GM23248 (cell line): ENCODE data around the gene METTL27. TPM values are rescaled to one million over a fixed set of nuclear protein-coding genes. Genes with fewer than 3 reads are reported as not detected.
"Not testable (repeated sequence)": the region's sequence is repeated elsewhere in the genome, so short reads cannot be mapped to it uniquely, and the experiment has no call there.

Experiments used
- DNase-seq: peaks from one replicate; pipeline ENCODE4 v3.0.0-alpha.2; 2015
- H2AFZ ChIP-seq: fragments of 200-600 bp; sonication (generic); 2 replicates; pipeline ENCODE4 v1.6.1; 2016; ENCODE audit warnings: antibody characterized with exemption
- H3F3A ChIP-seq: fragments of 200-600 bp; sonication (generic); 2 replicates; pipeline ENCODE4 v1.6.1; 2016; ENCODE audit warnings: mild to moderate bottlenecking, antibody characterized with exemption, mixed run types; ENCODE audit not compliant: insufficient read depth
- H3K27ac ChIP-seq: fragments of 200-600 bp; sonication (generic); 2 replicates; pipeline ENCODE4 v1.5.1; 2016; ENCODE audit warnings: mild to moderate bottlenecking
- H3K27me3 ChIP-seq: fragments of 200-600 bp; sonication (generic); replicated peaks from 2 replicates; pipeline ENCODE4 v1.6.1; 2016; ENCODE audit warnings: mild to moderate bottlenecking; ENCODE audit not compliant: insufficient read depth
- H3K36me3 ChIP-seq: fragments of 200-600 bp; sonication (generic); 2 replicates; pipeline ENCODE4 v1.6.1; 2016; ENCODE audit warnings: low read depth, mild to moderate bottlenecking
- H3K4me1 ChIP-seq: fragments of 200-600 bp; sonication (generic); 2 replicates; pipeline ENCODE4 v1.6.1; 2016; ENCODE audit warnings: mild to moderate bottlenecking; ENCODE audit not compliant: insufficient read depth
- H3K4me2 ChIP-seq: fragments of 200-600 bp; sonication (generic); one replicate; pipeline ENCODE4 v1.6.1; 2016; ENCODE audit warnings: mild to moderate bottlenecking; ENCODE audit not compliant: unreplicated experiment
- H3K4me3 ChIP-seq: fragments of 200-600 bp; sonication (generic); 2 replicates; pipeline ENCODE4 v1.5.1; 2016; ENCODE audit warnings: mild to moderate bottlenecking
- H3K79me2 ChIP-seq: fragments of 200-600 bp; sonication (generic); 2 replicates; pipeline ENCODE4 v1.6.1; 2016; ENCODE audit warnings: mild to moderate bottlenecking; ENCODE audit not compliant: insufficient read depth
- H3K9ac ChIP-seq: fragments of 200-600 bp; sonication (generic); 2 replicates; pipeline ENCODE4 v1.6.1; 2016; ENCODE audit warnings: mild to moderate bottlenecking
- H3K9me2 ChIP-seq: fragments of 200-600 bp; sonication (generic); 2 replicates; pipeline ENCODE4 v1.6.1; 2016; ENCODE audit warnings: mixed run types, mild to moderate bottlenecking, moderate library complexity; ENCODE audit not compliant: insufficient read depth
- H3K9me3 ChIP-seq: fragments of 200-600 bp; sonication (generic); one replicate; pipeline ENCODE4 v1.6.1; 2017; ENCODE audit warnings: low read depth
- H4K20me1 ChIP-seq: fragments of 200-600 bp; sonication (generic); 2 replicates; pipeline ENCODE4 v1.6.0; 2016; ENCODE audit not compliant: insufficient read depth
- EZH2 ChIP-seq: fragments of 200-600 bp; sonication (generic); IDR thresholded peaks from 2 replicates; pipeline ENCODE4 v1.6.1; 2018; ENCODE audit warnings: antibody characterized with exemption, mild to moderate bottlenecking; ENCODE audit not compliant: insufficient read depth, poor library complexity, severe bottlenecking
- EZH2phosphoT487 ChIP-seq: fragments of 200-600 bp; sonication (generic); IDR thresholded peaks from 2 replicates; pipeline ENCODE4 v1.6.1; 2018; ENCODE audit warnings: antibody characterized with exemption, moderate library complexity, mild to moderate bottlenecking, low read depth; ENCODE audit not compliant: insufficient read depth
- WGBS, 2 experiments: methylation state at CpG; one replicate each; pipeline ENCODE4 v1.1.6; 2015 to 2017; ENCODE audit warnings: low lambda C conversion rate in 2 of 2, low coverage in 1 of 2; ENCODE audit errors: missing lambda C conversion rate in 2 of 2; 5-methylcytosine and 5-hydroxymethylcytosine counted together
- in situ Hi-C: fragments of 300-500 bp; cut with MboI; formaldehyde crosslinking; loops from 2 replicates; pipeline ENCODE4 v1.15.0; 2020
- polyA plus RNA-seq: library from polyadenylated mRNA; unstranded; fragments of >200 nt; fragmentation: Nextera tagmentation; extraction: Ambion mirVana; gene quantifications from 2 replicates; pipeline ENCODE4 v1.2.1, GENCODE V29; 2016
- total RNA-seq: library from RNA; depleted of rRNA; stranded (reverse); fragments of >200 nt; shearing (Covaris generic); gene quantifications from 2 replicates; pipeline ENCODE4 v1.2.3, GENCODE V29; 2014

METTL27 gene
- total and polyA plus RNA-seq, 2 experiments from 2014 or later = 5.3 to 6.5 TPM

DNA sequence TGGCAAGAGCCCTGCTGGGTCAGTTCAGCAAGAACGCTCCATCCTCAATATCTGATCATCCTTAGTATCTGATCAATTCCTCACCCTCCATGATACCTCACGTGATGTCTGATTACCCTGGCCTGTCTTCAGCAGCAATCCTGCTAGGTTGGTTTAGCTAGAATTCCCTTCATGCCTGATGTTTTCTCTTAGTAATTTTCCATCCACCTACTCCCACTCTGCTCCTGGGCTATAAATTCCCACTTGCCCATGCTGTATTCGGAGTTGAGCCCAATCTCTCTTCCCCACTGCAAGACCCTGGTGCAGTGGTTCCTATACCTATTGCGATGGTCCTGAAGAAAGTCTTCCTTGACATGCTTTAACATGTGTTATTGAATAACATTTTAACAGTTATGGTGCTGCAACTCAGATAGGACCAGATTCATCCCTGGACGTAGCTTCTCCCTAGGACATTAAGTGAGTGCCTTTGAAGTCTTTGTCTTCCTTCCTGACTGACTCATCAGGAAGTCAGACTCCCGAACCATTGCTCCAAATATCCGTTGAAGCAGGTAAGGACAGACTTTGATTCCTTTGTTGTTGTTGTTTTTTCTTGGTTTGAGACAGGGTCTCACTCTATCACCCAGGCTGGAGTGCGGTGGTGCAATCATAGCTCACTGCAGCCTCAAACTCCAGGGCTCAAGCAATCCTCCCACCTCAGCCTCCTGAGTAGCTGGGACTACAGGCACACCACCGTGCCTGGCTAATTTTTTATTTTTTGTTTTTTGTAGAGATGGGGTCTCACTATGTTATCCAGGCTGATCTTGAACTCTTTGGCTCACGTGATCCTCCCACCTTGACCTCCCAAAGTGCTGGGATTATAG lies 42.8 kb downstream of the METTL27 start:
- Histone ChIP-seq H3K27me3 (no peaks in the 10 kb centered on the region), H3K79me2 (no peaks in the 10 kb centered on the region)
- TF ChIP-seq EZH2phosphoT487 (no peak), EZH2 (no peak)

GRCh38 chr7:73797176-73797575 lies 45.1 kb downstream of the METTL27 start:
- DNase-seq, H3F3A ChIP-seq, H3K27ac ChIP-seq, H2AFZ ChIP-seq, H3K4me3 ChIP-seq, H3K79me2 ChIP-seq, in situ Hi-C loops, H3K9me3 ChIP-seq, H3K4me2 ChIP-seq, H3K27me3 ChIP-seq, H3K36me3 ChIP-seq, H3K9ac ChIP-seq, H3K4me1 ChIP-seq, H3K9me2 ChIP-seq, H4K20me1 ChIP-seq: not testable (repeated sequence)
- 87% methylated on average over 14 of the region's 34 CpGs; no CpG with 5 or more reads in 1 of the 2 experiments for WGBS, 2 experiments

More for the DNA sequence above, 42.8 kb downstream of the METTL27 start:
- no peaks in the 10 kb centered on the region for H3K9me2 ChIP-seq
- whole genome bisulfite sequencing, 2 experiments = 77 to 79% methylated on average over 10 of the region's 10 CpGs
- in situ Hi-C loops = no loop called here
- H3K9me3 ChIP-seq = no peaks in the 10 kb centered on the region
- H3K4me1 ChIP-seq = no peaks in the 10 kb centered on the region
- H3K27ac ChIP-seq = no peak overlapping the region
- no peak overlapping the region for H3K4me3 ChIP-seq
- no peak overlapping the region for H3K9ac ChIP-seq
- DNase-seq = no peak
- H4K20me1 ChIP-seq = no peaks in the 10 kb centered on the region
- no peaks in the 10 kb centered on the region for H3F3A ChIP-seq
- no peak overlapping the region for H2AFZ ChIP-seq
- no peaks in the 10 kb centered on the region for H3K36me3 ChIP-seq
- no peak overlapping the region for H3K4me2 ChIP-seq

DNA sequence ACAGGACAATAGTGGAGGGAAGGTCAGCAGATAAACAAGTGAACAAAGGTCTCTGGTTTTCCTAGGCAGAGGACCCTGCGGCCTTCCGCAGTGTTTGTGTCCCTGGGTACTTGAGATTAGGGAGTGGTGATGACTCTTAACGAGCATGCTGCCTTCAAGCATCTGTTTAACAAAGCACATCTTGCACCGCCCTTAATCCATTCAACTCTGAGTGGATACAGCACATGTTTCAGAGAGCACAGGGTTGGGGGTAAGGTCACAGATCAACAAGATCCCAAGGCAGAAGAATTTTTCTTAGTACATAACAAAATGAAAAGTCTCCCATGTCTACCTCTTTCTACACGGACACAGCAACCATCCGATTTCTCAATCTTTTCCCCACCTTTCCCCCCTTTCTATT lies 45.7 kb downstream of the METTL27 start:
- DNase-seq, H3K36me3 ChIP-seq, H3K9me2 ChIP-seq, H2AFZ ChIP-seq, H4K20me1 ChIP-seq, H3K27ac ChIP-seq, H3K27me3 ChIP-seq, H3K79me2 ChIP-seq, H3K9me3 ChIP-seq, in situ Hi-C loops, H3K4me2 ChIP-seq, H3K9ac ChIP-seq, H3K4me1 ChIP-seq, H3K4me3 ChIP-seq, H3F3A ChIP-seq: not testable (repeated sequence)
- 65 to 79% methylated on average over 4 of the region's 6 CpGs for WGBS, 2 experiments

DNA sequence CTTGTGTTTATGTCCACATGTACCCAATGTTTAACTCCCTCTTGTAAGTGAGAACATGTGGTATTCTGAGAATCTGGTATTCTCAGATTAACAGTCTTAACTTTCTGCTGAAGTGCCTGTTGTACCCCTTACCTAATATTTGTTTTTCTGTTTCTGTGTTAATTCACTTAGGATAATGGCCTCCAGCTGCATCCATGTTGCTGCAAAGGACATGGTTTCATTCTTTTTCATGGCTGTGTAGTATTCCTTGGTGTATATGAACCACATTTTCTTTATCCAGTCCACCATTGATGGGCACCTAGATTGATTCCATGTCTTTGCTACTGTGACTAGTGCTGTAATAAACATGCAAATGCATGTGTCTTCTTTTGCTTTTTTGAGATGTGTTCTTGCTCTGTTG lies 47.1 kb downstream of the METTL27 start:
- H3K27ac ChIP-seq, H3K9me3 ChIP-seq, H4K20me1 ChIP-seq, H3K9ac ChIP-seq, H3F3A ChIP-seq, H3K4me1 ChIP-seq, DNase-seq, H3K9me2 ChIP-seq, H3K4me3 ChIP-seq, H3K4me2 ChIP-seq, H3K79me2 ChIP-seq, H2AFZ ChIP-seq, H3K27me3 ChIP-seq, in situ Hi-C loops, H3K36me3 ChIP-seq: not testable (repeated sequence)

DNA sequence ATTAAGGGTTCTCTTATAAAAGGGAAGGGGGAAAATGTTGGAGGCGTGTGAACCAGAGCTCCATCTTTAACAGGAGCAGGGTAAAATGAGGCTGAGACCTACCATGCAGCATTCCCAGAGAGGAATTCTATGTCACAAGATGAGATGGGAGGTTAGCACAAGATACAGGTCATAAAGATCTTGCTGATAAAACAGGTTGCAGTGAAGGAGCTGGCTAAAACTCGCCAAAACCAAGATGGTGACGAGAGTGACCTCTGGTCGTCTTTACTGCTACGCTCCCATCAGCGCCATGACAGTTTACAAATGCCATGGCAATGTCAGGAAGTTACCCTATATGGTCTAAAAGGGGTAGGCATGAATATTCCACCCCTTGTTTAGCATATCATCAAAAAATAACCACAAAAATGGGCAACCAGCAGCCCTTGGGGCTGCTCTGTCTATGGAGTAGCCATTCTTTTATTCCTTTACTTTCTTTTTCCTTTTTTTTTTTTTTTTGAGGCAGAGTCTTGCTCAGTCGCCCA lies 51.1 kb downstream of the METTL27 start:
- H3K27ac ChIP-seq, H3K4me2 ChIP-seq, H3F3A ChIP-seq, DNase-seq, H3K9me3 ChIP-seq, H3K27me3 ChIP-seq, H3K4me3 ChIP-seq, H3K79me2 ChIP-seq, H2AFZ ChIP-seq, H3K9ac ChIP-seq, H3K9me2 ChIP-seq, H3K4me1 ChIP-seq, H4K20me1 ChIP-seq, H3K36me3 ChIP-seq, in situ Hi-C loops: not testable (repeated sequence)
- WGBS, 2 experiments = 69 to 86% methylated on average over 6 to 7 of the region's 7 CpGs
